HG03135 (cell line): ENCODE data around the gene CUL5.
A peak's percentile ranks its signal among the peaks of the same experiment; 100 is the strongest.

Experiments used
- ATAC-seq: cut with Tn5 transposase; IDR thresholded peaks from one replicate; pipeline ENCODE4 v1.9.1; 2021; ENCODE audit warnings: mild to moderate bottlenecking, moderate library complexity; ENCODE audit not compliant: unreplicated experiment

The CUL5 gene

DNA sequence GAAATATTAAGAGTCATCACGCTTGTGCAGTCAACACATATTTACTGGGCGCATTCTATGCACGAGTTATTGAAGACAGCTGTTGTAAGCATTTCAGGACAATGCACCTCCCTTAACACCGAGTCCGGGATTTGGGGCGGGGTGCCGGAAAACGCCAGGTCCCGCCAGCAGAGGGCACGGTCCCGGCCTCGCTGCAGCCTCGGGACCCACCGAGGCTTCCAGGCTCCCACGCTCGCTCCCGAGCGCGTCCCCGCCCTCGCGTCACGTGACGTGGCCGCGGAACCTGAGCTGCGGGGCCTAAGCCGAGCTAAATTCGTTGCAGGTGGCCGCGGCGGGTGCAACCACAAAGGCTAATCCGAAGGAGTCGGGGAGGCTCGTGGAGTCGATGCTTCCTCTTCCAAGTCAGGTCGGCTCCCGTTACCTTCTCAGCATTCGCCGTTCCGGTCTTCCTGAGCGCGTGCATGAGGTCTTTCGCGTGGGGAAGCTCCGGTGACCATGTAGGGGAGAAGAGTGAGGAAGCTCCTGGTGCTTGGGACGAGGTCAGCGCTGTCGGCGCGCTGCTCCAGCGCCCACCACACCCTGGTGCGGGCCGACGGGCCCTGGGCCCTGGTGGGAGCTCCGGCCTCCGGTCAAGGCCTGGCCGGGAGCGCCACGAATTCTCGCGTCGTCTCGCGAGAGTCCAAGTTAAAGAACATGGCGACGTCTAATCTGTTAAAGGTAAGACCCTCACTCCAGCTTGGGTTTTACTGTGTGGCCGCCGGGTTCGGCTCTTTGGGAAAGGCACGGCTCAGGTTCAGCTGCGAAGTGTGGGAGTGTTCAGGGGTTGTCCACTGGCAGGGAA, at the start of gene CUL5:
TSS of gene CUL5 (plus strand) at position 243 of the 841 bp plus-strand sequence. CDS start at position 694, 451 bp downstream.
- ATAC-seq, result peak; percentile 88

DNA sequence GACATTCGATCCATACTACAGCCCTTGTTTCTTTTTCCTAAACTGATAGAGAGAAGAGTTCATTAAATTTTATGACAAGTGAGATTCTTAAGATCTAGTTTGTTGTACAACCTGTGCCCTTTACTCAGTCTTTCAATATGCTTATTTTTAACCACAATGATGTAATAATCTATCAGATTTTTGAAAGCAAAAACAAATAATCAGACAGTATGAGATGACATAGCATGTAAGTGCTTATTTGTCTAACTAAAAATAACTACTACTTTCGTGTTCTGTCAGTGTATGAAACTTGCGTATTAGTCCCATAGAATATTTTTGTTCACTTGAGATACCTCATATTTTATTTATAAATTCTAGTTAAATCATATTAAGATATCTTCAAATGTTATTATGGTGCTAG, 47.2 kb upstream of the CUL5 start:
- ATAC-seq, result no peak

DNA sequence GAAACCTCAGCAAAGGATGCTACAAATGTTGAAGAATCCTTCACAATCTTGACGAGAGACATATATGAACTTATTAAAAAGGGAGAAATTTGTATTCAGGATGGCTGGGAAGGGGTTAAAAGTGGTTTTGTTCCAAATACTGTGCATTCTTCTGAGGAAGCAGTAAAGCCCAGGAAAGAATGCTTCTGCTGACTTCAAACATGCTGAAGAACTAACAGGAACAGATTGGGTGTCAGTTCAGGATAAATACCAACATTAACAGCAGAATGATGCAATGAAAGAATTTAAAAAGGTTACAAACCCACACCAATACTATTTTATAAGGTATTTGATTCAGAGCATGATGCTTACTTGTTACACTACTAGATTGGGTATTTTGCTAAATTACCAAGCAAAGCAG, 46.5 kb upstream of the CUL5 start:
- ATAC-seq, result no peak

DNA sequence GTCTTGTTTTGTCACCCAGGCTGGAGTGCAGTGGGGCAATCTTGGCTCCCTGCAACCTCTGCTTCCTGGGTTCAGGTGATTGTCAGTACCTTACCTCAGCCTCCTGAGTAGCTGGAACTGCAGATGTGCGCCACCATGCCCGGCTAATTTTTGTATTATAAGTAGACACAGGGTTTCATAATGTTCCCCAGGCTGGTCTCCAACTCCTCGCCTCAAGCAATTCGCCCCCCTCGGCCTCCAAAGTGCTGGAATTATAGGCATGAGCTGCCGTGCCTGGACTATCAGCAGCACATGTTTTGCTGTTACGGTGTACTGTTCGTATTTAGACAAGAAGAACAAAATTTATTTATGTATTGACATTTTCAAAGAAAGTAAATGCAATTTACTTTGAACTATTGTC, 45.6 kb upstream of the CUL5 start:
- ATAC-seq, result no peak

DNA sequence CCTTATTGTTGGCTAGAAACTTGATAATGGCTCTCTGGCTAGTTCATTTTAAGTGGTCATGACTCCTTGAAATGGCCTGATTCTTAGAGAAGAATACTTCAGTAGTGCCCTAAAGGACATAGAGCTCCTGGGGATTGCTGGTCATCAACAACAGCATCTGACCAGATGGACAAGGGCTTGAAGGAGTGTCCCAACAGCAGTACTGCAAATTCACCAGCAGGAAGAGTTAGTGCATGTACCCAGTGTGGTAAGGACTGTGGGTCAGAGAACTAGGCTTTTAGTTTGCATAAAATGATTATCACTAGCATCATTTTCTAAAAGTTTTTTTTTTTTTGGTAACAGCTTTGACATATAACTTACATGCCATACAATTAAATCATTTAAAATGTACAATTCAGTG, 39.5 kb upstream of the CUL5 start:
- ATAC-seq, result no peak

DNA sequence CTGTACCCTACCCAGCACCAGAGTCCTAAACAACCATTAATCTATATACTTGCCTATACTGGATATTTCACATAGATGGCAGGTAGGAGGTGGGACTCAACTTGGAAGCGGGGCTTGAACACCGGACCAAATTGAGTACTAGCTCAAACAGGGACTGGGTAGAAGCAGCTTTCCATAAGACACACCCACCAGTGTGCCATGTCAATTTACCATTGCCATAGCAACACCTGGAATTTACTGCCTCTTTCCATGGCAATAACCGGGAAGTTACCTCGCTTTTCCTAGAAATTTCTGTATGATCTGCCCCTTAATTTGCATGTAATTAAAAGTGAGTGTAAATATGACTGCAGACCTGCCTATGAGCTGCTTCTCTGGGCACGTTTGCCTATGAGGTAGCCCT, 38.6 kb upstream of the CUL5 start:
- ATAC-seq, result no peak

DNA sequence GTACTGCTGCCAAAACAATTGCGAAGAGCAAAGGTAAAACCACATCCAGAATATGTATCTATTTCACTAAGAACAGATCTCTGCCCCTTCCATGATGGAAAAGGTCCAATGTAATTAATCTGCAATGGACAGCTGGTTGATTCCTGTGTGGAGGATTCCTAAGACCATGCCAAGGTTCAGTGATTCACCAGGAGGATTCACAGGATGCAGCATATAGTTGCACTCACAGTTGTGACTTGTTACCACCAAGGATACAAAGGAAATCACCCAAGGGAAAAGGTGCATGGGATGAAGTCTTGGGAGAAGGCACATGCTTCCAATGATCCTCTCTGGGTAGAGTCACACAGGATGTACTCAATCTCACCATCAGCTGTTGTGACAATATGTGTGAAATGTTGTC, 35.1 kb upstream of the CUL5 start:
- no peak for ATAC-seq

DNA sequence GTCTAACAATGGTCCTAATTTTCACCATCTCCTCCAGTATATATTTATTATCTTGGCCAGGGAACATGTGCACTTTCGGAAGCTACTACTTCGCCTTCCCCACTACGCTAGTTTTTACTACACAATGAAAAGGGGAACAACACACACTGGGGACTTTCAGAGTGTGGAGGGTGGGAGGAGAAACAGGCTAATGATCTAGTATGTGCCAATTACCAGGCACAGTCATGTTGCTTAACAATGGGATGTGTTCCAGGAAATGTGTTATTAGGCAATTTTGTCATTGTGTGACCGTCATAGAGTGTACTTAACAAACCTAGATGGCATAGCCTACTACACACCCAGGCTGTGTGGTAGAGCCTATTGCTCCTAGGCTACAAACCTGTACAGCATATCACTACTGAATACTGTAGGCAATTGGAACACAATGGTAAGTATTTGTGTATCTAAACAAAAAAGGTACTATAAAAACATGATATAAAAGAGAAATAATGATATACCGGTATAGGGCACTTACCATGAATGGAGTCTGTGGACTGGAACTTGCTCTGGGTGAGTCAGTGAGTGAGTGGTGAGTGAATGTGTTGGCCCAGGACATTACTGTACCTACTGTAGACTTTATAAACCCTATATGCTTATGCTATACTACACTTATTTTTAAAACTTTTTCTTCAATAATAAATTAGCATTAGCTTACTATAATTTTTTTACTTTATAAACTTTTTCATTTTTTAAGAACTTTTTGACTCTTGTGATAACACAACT, 20.1 kb upstream of the CUL5 start:
- no peak for ATAC-seq

DNA sequence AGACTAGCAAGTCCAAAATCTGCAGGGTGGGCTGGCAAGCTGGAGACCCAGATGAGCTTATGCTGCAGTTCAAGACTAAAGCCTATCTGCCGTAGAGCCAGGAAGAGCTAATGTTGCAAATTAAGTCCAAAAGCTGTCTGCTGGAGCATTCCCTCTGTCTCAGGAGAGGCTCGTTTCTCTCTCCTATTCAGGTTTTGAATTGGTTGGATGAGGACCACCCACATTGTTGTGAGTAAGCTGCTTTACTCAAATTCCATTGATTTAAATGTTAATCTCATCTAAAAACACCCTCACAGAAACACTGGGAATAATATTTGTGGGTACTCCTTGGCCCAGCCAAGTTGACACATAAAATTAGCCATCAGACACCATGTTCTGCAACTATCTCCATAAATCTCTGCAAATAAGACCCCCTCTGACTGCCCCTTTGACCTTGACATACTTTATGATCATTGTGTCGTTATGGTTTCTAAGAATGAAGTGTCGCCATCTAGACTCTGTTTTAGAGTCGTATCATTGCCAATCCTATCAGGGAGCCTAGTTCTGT, 16.8 kb upstream of the CUL5 start:
- ATAC-seq, result no peak

DNA sequence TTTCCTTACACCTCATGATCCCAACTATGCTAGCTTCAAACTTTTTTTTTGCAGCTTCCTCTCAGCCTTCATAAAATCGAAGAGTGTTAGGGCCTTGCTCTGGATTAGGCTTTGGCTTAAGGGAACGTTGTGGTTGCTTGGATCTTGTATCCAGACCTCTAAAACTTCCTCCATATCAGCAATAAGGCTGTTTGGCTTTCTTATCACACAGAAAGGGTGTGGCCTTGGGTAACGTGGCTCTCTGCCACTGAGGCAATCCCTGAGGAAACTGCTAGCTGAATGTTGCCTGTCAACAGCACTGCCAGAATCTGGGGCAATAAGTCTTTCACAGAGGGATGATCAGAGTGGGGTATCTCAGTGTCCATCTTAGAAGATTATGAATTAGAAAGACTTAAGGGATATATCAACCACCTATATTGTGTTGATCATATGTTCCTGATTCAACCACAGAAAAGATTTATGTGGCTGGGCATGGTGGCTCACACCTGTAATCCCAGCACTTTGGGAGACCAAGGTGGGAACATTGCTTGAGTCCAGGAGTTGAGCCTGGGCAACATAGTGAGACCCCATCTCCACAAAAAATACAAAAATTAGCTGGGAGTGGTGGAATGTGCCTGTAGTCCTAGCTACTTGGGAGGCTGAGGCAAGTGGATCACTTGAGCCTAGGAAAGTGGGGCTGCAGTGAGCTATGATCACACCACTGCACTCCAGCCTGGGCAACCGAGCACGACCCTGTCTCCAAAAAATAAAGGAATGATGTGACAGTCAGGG, 12.5 kb upstream of the CUL5 start:
- ATAC-seq, result no peak

DNA sequence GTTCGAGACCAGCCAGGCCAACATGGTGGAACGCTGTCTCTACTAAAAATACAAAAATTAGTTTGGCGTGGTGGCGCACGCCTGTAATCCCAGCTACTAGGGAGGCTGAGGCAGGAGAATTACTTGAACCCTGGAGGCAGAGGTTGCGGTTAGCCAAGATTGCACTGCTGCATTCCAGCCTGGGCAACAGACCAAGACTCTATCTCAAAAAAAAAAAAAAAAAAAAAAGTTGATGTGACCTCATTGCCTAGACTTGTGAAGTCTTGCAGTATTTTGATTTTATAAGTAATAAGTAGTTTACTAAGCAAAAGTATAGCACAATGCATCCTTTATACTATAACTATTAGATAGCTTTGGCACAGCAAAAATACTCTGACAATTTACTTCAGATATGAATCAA, 9.9 kb upstream of the CUL5 start:
- no peak for ATAC-seq

DNA sequence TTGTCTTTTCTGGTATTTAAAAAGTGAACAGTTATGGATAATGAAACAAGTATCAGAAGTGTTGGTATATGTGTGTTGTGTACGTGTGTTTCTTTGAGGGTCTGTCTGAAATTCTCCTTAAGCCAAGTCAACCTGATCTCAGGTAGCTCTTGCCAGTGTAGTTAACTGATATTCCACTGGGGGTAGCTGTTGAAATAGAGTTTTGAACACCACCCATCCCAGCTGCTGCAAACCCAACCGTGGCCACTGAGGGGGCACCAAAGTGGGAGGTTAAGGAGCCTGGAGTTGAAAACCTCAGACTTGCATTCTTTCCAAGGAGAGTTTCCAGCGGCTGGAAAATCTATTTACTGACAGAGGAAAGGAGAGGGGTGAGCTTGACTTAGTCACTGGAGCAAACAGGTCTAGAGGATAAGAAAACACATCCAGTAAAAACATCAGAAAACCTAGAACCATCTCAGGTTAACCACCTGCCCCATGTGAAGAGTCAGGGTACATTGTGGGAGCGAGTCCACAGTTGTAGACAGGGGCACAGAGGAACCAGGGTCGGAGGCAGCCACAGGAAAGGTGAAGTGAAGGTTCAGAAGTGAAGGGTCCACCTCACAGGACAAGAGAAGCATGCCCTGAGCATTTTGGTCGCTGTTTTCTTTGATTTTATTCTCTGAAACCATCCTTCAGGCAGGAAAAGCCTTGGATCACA, 8.8 kb upstream of the CUL5 start:
- ATAC-seq, result peak; percentile 88

DNA sequence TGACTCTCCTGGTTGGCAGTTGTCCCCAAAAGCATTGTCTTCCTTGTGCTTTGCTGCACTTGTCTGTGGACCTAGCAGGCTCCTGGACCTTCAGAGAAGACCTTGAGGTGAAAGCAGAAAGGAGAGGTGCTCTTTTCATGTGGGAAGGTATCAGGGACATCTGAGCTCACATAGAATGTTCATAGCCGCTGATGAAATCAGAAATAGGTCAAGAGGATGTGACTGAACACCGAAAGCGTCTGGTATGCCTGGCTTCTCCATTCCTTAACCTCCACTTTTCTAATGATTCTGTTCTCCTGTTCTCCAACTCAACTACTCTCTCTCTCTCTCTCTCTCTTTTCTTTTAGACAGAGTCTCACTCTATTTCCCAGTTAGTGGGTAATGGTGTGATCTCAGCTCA, 6.2 kb upstream of the CUL5 start:
- no peak for ATAC-seq

DNA sequence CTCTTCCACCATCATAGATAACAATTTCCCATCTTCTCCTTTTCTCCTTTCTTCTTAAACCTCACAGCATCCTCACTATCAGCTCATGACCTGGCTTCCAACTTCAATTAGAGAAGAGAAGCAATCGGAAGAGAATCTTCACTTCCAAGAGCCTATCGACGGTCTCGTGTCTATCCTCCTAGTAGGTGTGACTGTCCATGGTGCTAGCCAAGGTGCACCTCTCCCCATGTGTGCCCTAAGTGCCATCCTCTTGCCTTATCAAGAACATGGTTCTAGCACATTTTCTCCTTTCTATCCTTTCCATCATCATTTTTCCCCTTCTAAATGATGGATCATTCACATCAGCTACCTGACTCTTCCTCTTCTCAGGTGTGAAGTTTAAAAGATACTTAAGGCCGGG, 5.1 kb upstream of the CUL5 start:
- no peak for ATAC-seq

DNA sequence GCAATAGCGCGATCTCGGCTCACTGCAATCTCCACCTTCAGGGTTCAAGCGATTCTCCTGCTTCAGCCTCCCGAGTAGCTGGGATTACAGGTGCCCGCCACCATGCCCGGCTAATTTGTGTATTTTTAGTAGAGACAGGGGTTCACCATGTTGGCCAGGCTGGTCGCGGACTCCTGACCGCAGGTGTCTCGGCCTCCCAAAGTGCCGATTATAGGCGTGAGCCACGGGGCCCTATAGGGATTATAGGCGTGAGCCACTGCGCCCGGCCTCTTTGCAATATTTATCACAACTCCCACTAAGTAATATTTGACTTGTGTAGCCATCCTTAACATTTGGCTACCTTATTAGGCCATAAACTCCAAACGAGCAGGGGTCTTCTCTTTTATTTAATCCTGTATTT, 879 bp upstream of the CUL5 start:
- ATAC-seq, result no peak

DNA sequence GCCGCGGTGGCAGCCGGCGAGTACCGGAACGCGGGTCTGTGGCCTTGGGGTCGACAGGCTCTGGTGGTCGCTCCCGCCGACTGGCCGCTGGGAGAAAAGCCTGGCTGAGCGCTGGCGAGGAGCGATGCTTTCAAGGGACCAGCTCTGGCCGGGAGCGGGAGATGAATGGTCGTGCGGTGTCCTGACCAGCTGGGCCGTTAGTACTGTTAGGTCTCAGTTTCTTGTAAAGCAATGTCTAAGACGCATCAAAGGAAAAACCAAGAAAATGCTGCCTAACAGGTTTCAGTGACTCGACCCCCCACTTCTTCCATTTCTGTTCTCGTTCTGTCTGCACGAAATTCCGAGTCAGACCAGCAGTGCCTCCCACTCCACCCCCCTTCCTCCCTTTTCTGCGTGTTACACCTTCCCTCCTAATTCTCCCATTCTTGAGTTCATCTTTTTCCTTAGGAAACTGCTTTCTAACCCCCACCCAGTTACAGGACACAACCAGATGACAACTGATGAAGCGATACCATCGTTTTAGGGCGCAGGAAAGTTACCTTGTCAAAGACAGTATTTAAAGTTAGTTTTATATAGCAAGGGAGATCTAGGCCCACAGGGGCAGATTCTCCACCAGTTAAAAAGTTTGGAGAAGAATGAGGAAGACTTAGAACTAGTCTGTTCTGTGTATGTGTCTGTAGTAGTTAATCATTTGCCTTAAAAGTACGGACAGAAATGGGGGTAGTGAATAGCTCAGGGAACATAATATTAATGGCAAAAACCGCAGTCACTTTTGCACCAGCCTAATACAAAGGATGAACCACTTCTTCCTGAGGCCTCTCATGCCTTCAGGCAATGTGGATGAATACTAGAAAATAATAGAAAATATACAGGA, 1.0 kb downstream of the CUL5 start:
- peak; percentile 9 for ATAC-seq

DNA sequence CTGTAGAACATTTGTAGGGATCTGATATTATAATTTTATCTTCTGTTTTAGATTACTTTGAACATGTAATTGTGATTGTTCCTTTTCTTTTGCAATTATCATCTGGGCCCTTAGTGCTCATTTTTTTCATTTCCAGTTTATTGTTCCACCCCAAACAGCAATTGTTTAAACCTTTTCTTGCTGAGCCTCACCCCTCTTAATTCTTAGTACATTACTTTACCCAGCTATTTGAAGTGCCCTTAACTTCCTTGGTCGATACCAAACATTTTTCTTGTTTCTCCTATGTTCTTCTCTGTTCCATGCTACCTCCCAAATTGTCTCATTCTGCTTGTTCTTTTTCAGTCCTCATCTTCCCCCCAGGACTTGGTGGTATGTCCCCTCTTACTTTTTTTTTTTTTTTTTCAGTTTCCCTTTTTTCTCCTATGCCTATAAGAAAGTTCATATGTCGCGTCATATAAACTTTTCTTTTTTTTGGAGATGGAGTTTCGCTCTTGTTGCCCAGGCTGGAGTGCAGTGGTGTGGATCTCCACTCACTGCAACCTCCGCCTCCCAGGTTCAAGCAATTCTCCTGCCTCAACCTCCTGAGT, 3.5 kb downstream of the CUL5 start:
- ATAC-seq, result no peak

DNA sequence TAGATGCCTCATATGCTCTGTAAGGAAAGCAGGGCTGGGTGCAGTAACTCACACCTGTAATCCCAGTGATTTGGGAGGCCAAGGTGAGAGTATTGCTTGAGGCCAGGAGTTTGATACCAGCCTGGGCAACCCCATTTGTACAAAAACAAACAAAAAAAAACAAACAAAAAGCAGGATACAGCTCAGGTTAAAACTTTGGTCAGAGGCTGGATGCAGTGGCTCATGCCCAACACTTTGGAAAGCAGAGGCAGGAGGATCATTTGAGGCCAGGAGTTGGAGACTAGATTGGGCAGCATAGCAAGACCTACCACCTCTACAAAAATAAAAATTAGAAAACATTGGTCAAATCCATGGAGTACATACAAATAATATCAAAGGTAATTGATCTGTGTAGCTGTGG, 7.9 kb downstream of the CUL5 start:
- no peak for ATAC-seq

DNA sequence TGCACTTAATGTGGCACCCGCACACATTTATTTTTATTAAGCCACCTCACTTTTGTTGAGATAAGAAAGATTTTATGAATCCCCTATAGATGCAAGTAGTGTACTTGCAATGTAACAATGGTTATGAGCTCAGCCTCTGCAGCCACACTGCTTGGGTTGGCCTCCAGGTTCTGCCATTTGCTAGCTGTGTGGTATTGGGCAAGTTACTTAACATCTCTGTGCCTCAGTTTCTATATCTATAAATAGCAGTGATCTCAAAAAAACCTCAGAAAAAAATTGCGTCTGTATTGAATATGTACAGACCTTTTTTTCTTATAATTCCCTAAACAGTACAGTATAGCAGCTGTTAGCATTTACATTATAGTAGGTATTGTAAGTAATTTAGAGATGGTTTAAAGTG, 10.0 kb downstream of the CUL5 start:
- no peak for ATAC-seq
